ENCODE results near the gene SRGAP1. TPM values are rescaled to one million over a fixed set of nuclear protein-coding genes. Genes with fewer than 3 reads are reported as not detected.

The SRGAP1 gene
- total RNA-seq, 1 donor from 2014 or later, result 2.3 TPM

DNA sequence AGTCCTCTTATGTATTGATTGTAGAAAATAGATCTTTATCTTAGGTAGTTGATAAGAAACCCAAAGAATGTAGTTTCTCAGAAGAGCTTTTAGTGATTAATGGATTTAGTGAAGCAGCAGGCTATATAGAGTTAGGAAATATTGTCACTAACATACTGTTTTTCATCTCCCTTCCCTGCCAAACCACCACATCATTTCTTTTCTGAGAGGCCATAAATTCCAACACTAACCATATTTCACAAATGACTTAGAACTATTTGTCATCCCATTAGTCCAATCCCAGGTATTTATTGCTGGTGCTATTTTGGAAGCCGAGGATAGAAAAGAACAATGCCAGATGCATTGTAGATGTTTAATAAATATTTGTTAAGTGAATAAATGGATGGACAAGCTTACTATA, 191.9 kb downstream of the SRGAP1 start:
- TF ChIP-seq, protein P1, sequence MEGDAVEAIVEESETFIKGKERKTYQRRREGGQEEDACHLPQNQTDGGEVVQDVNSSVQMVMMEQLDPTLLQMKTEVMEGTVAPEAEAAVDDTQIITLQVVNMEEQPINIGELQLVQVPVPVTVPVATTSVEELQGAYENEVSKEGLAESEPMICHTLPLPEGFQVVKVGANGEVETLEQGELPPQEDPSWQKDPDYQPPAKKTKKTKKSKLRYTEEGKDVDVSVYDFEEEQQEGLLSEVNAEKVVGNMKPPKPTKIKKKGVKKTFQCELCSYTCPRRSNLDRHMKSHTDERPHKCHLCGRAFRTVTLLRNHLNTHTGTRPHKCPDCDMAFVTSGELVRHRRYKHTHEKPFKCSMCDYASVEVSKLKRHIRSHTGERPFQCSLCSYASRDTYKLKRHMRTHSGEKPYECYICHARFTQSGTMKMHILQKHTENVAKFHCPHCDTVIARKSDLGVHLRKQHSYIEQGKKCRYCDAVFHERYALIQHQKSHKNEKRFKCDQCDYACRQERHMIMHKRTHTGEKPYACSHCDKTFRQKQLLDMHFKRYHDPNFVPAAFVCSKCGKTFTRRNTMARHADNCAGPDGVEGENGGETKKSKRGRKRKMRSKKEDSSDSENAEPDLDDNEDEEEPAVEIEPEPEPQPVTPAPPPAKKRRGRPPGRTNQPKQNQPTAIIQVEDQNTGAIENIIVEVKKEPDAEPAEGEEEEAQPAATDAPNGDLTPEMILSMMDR (IDR thresholded peaks at IDR 0.05; ENCODE audit: borderline replicate concordance), result no peak
- H3K9me3 ChIP-seq (replicated peaks), result peaks cover 18% of the 10 kb centered on the region
- H3K4me1 ChIP-seq, result peaks cover 15% of the 10 kb centered on the region
- peaks cover 5% of the 10 kb centered on the region for H3K36me3 ChIP-seq
- H3K4me3 ChIP-seq, result no peak overlapping the region
- intact Hi-C loops (cut with micrococcal nuclease), result no loop called here
- DNase-seq, result no peak
- no peaks in the 10 kb centered on the region for H3K27me3 ChIP-seq (ENCODE audit: low read depth)
- no peak overlapping the region for H3K27ac ChIP-seq (replicated peaks)

GRCh38 chr12:64039281-64039871, 194.9 kb downstream of the SRGAP1 start:
- Histone ChIP-seq H3K4me1 (peaks cover 25% of the 10 kb centered on the region), H3K9me3 (replicated peaks) (peaks cover 9% of the 10 kb centered on the region), H3K36me3 (peaks cover 6% of the 10 kb centered on the region), H3K27me3 (ENCODE audit: low read depth) (no peaks in the 10 kb centered on the region), H3K4me3 (peak overlapping the region; percentile 19), H3K27ac (replicated peaks) (peak overlapping the region; percentile 42)
- DNase-seq, result no peak
- TF ChIP-seq, protein P1 (IDR thresholded peaks at IDR 0.05; ENCODE audit: borderline replicate concordance), result no peak
- intact Hi-C loops (cut with micrococcal nuclease), result no loop called here

DNA sequence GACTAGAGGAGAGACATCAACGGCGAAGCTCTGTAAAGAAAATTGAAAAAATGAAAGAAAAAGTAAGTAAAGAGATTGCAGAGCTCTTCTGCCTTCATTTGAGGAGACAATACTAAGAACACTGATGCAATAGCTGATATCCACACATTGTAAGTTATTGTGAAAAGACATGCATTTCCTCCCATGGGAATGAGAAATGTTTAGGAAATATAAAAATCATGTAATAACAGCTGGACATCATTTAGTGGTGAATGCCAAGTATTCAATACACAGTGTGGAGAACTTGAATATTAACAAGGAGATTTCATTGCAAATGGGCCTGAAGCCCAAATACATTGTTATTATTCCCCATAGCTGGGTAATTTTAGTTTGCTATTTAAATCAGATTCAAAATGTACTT, 198.4 kb downstream of the SRGAP1 start:
- no peak for DNase-seq
- Histone ChIP-seq H3K36me3 (peaks cover 6% of the 10 kb centered on the region), H3K27ac (replicated peaks) (no peak overlapping the region), H3K4me1 (peaks cover 25% of the 10 kb centered on the region), H3K27me3 (ENCODE audit: low read depth) (no peaks in the 10 kb centered on the region), H3K4me3 (no peak overlapping the region), H3K9me3 (replicated peaks) (no peaks in the 10 kb centered on the region)
- TF ChIP-seq, protein P1 (IDR thresholded peaks at IDR 0.05; ENCODE audit: borderline replicate concordance), result no peak
- intact Hi-C loops (cut with micrococcal nuclease), result no loop called here

GRCh38 chr12:64044191-64044590, 199.7 kb downstream of the SRGAP1 start:
- Histone ChIP-seq H3K36me3 (peaks cover 9% of the 10 kb centered on the region), H3K9me3 (replicated peaks) (peaks cover 4% of the 10 kb centered on the region), H3K27ac (replicated peaks) (no peak overlapping the region), H3K27me3 (ENCODE audit: low read depth) (no peaks in the 10 kb centered on the region), H3K4me1 (peaks cover 20% of the 10 kb centered on the region), H3K4me3 (no peak overlapping the region)
- intact Hi-C loops (cut with micrococcal nuclease), result no loop called here
- TF ChIP-seq, protein P1 (IDR thresholded peaks at IDR 0.05; ENCODE audit: borderline replicate concordance), result no peak
- no peak for DNase-seq

DNA sequence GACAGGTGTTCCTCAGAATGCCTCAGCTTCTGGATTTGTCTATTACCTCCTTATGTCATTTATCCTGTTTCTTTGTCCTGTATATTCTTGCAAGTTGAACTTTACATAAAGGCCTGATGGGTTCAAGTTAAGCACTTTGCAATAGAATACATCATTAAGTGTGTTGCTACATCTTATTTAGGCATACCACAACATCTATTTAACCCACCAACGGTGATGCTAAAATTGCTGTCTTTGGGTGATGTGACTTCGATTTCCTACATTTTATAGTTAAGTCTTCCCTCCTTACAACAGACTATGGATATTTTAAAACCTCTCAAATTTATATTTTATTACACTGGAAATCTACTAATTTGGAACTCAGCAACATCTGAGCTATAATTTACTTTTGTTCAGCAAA, 206.6 kb downstream of the SRGAP1 start:
- Histone ChIP-seq H3K27me3 (ENCODE audit: low read depth) (no peaks in the 10 kb centered on the region), H3K4me1 (no peaks in the 10 kb centered on the region), H3K27ac (replicated peaks) (no peak overlapping the region), H3K9me3 (replicated peaks) (peaks cover 16% of the 10 kb centered on the region), H3K4me3 (no peak overlapping the region), H3K36me3 (peaks cover 8% of the 10 kb centered on the region)
- DNase-seq, result no peak
- TF ChIP-seq, protein P1 (IDR thresholded peaks at IDR 0.05; ENCODE audit: borderline replicate concordance), result no peak
- intact Hi-C loops (cut with micrococcal nuclease), result no loop called here

Measured in left ventricle myocardium inferior (tissue), 1 donor.